ENCODE results near the gene SYNDIG1L.

Gene SYNDIG1L

DNA sequence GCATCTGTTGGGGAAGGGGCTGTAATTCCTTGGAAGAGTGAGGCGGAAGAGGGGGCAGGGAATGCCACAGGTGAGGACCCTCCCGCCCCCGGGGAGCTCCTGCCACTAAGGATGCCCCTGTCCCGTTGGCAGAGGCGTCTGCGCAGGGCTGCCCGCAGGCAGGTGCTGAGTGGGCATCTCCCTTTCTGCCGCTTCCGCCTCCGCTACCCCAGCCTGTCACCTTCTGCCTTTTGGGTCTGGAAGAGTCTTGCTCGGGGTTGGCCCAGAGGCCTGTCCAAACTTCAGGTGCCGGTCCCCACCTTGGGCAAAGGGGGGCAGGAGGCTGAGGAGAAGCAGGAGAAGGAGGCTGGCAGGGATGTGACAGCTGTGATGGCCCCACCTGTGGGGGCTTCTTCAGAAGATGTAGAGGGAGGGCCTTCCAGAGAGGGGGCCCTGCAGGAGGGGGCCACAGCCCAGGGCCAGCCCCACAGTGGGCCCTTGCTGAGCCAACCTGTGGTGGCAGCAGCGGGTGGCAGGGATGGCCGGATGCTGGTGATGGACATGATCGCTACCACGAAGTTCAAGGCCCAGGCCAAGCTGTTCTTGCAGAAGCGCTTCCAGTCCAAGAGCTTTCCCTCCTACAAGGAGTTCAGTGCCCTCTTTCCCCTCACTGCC, 67.7 kb downstream of the SYNDIG1L start:
- no peak for DNase-seq (ENCODE audit: low read depth)

GRCh38 chr14:74357585-74357984, 68.4 kb downstream of the SYNDIG1L start:
- DNase-seq (ENCODE audit: low read depth), result no peak

GRCh38 chr14:74356892-74357575, 69.0 kb downstream of the SYNDIG1L start:
- no peak for DNase-seq (ENCODE audit: low read depth)

Data from activated T-cell treated with anti-CD3 and anti-CD28 coated beads for 24 hours (primary cell).